K562 (cell line): ENCODE data around the gene ADCY1. TPM values are rescaled to one million over a fixed set of nuclear protein-coding genes. Genes with fewer than 3 reads are reported as not detected.

ENCODE experiments used
- ATAC-seq: fragments of 200-7000 bp; cut with Tn5 transposase; 3 replicates; pipeline ENCODE4 v1.9.1; 2020; ENCODE audit warnings: moderate library complexity
- BruUV-seq: library from RNA; stranded (reverse); fragments of 400-500 nt; replicated peaks from 2 replicates; lab custom pipeline; 2021; lab: Mats Ljungman, UMichigan
- CTCF ChIA-PET: fragments of 300-600 bp; formaldehyde crosslinking; extraction: SDS; loops from one replicate; lab custom pipeline; 2021; ENCODE audit warnings: low intra/inter-chr PET ratio; lab: Yijun Ruan, JAX
- POLR2A ChIA-PET: fragments of 300-600, 350-650 bp; sonication (Branson Sonifier 250); formaldehyde crosslinking; extraction: SDS; loops from one replicate; lab custom pipeline; 2021; ENCODE audit warnings: antibody characterized with exemption, inconsistent platforms; lab: Yijun Ruan, JAX
- DNase-seq, 4 experiments: peaks; one replicate each; pipeline versions ENCODE4 v3.0.0 to v3.0.0-alpha.2; 2011 to 2018; ENCODE audit warnings: low spot score in 3 of 4, mixed read lengths in 3 of 4; ENCODE audit errors: extremely low read depth in 1 of 4
- FAIRE-seq: peaks from 2 replicates; lab custom pipeline; 2011; peaks lifted over from hg19 to GRCh38; lab: Jason Lieb, UNC
- H2AFZ ChIP-seq: 2 replicates; pipeline ENCODE4 v1.6.0; 2011; ENCODE audit warnings: low read depth, low read length, control low read depth, inconsistent platforms
- H3K27ac ChIP-seq: fragments of 200-600 bp; 3 replicates; pipeline ENCODE4 v1.8.0; 2011; ENCODE audit warnings: low read depth, mild to moderate bottlenecking, control low read depth, inconsistent platforms, low read length, moderate library complexity, mixed read lengths; ENCODE audit errors: extremely low read depth
- H3K27me3 ChIP-seq, 2 experiments: fragments of 300-600 bp in 1 of 2; 2 replicates in 1 of 2; 3 replicates in 1 of 2; pipeline versions ENCODE4 v1.6.0 to v1.8.0; 2011; ENCODE audit warnings: inconsistent platforms in 2 of 2, low read length in 2 of 2, mild to moderate bottlenecking in 1 of 2, mixed read lengths in 1 of 2, moderate library complexity in 1 of 2; ENCODE audit not compliant: control insufficient read depth in 2 of 2, insufficient read depth in 2 of 2
- H3K36me3 ChIP-seq: fragments of 300-600 bp; 3 replicates; pipeline ENCODE4 v1.8.0; 2011; ENCODE audit warnings: mild to moderate bottlenecking, low read length, inconsistent platforms; ENCODE audit not compliant: control insufficient read depth, insufficient read depth
- H3K4me1 ChIP-seq, 2 experiments: fragments of 200-600 bp in 1 of 2; replicated peaks in 1 of 2; 2 replicates in 1 of 2; 3 replicates in 1 of 2; pipeline versions ENCODE4 v1.5.1 to v1.8.0; 2011; ENCODE audit warnings: inconsistent platforms in 2 of 2, low read length in 2 of 2, mild to moderate bottlenecking in 1 of 2, mixed read lengths in 1 of 2, moderate library complexity in 1 of 2; ENCODE audit not compliant: control insufficient read depth in 2 of 2, insufficient read depth in 2 of 2
- H3K4me2 ChIP-seq: 2 replicates; pipeline ENCODE4 v1.6.1; 2011; ENCODE audit warnings: low read length, control low read depth, inconsistent platforms, mixed read lengths; ENCODE audit not compliant: insufficient read depth
- H3K4me3 ChIP-seq: fragments of 200-600 bp; sonication (generic), shearing (Covaris generic); 2 replicates; pipeline ENCODE4 v1.5.1; 2016; ENCODE audit warnings: control low read depth, inconsistent platforms
- H3K79me2 ChIP-seq: fragments of 200-600 bp; 3 replicates; pipeline ENCODE4 v1.8.0; 2011; ENCODE audit warnings: low read length, inconsistent platforms; ENCODE audit not compliant: control insufficient read depth, insufficient read depth
- H3K9ac ChIP-seq, 2 experiments: 2 replicates each; pipeline versions ENCODE4 v1.6.0 to v1.6.1; 2011; ENCODE audit warnings: low read depth in 2 of 2, low read length in 2 of 2, control low read depth in 1 of 2, inconsistent platforms in 1 of 2, mild to moderate bottlenecking in 1 of 2, mixed read lengths in 1 of 2; ENCODE audit not compliant: insufficient read depth in 1 of 2
- H3K9me1 ChIP-seq: one replicate; pipeline ENCODE4 v1.6.0; 2011; ENCODE audit warnings: inconsistent platforms, mild to moderate bottlenecking, low read length, moderate library complexity; ENCODE audit not compliant: control insufficient read depth, insufficient read depth
- H3K9me3 ChIP-seq: replicated peaks from 2 replicates; pipeline ENCODE4 v1.5.1; 2011; ENCODE audit warnings: low read depth, low read length, inconsistent platforms; ENCODE audit not compliant: control insufficient read depth, insufficient read depth
- H4K20me1 ChIP-seq: replicated peaks from 2 replicates; pipeline ENCODE4 v1.6.1; 2011; ENCODE audit warnings: low read length, inconsistent platforms, mixed read lengths; ENCODE audit not compliant: control insufficient read depth, insufficient read depth
- ATF3 ChIP-seq, 2 experiments: fragments of 450-650 bp in 1 of 2; sonication (generic) in 1 of 2; formaldehyde crosslinking in 1 of 2; IDR thresholded peaks in 1 of 2; conservative IDR thresholded peaks in 1 of 2; 2 replicates each; pipeline versions ENCODE4 v1.6.1 to v1.8.1; 2016 to 2023; ENCODE audit warnings: mild to moderate bottlenecking in 2 of 2, moderate library complexity in 2 of 2, inconsistent platforms in 1 of 2, missing genetic modification reagents in 1 of 2
- FOXJ3 ChIP-seq: sonication (generic); formaldehyde crosslinking; IDR thresholded peaks from 2 replicates; pipeline ENCODE4 v1.4.0; 2020; ENCODE audit warnings: mild to moderate bottlenecking, missing genetic modification reagents
- HNRNPH1 ChIP-seq: fragments of 200-400 bp; formaldehyde crosslinking; optimal IDR thresholded peaks from 2 replicates; pipeline ENCODE3; 2017; ENCODE audit warnings: low read depth, mild to moderate bottlenecking, low read length, moderate library complexity
- NFXL1 ChIP-seq: fragments of 450-650 bp; formaldehyde crosslinking; IDR thresholded peaks from 2 replicates; pipeline ENCODE4 v1.4.0; 2021; ENCODE audit warnings: mild to moderate bottlenecking
- PTBP1 ChIP-seq: fragments of 200-400 bp; formaldehyde crosslinking; IDR thresholded peaks from 2 replicates; pipeline ENCODE4 v1.6.1; 2017; ENCODE audit warnings: low read depth, low read length
- SRSF9 ChIP-seq: fragments of 200-400 bp; formaldehyde crosslinking; IDR thresholded peaks from 2 replicates; pipeline ENCODE4 v1.6.1; 2017; ENCODE audit warnings: low read depth, low read length, borderline replicate concordance
- ZEB2 ChIP-seq: fragments of 450-650 bp; IDR thresholded peaks from 2 replicates; pipeline ENCODE4 v1.6.1; 2016
- ZNF12 ChIP-seq: sonication (generic); formaldehyde crosslinking; IDR thresholded peaks from 2 replicates; pipeline ENCODE4 v1.4.0; 2020; ENCODE audit warnings: mild to moderate bottlenecking, missing genetic modification reagents
- ZNF133 ChIP-seq: fragments of 250-450 bp; sonication (Bioruptor Pico); IDR thresholded peaks from 2 replicates; pipeline ENCODE4 v1.4.0; 2020; ENCODE audit warnings: mild to moderate bottlenecking
- ZNF398 ChIP-seq: fragments of 250-450 bp; sonication (Bioruptor Pico); IDR thresholded peaks from 2 replicates; pipeline ENCODE4 v1.8.0; 2021; ENCODE audit warnings: moderate library complexity, mild to moderate bottlenecking, inconsistent platforms
- ZNF408 ChIP-seq: fragments of 250-450 bp; sonication (Bioruptor Pico); IDR thresholded peaks from 2 replicates; pipeline ENCODE4 v1.4.0; 2020; ENCODE audit warnings: low read depth, mild to moderate bottlenecking, moderate library complexity
- ZNF717 ChIP-seq: fragments of 250-450 bp; sonication (Bioruptor Pico); IDR thresholded peaks from 2 replicates; pipeline ENCODE4 v1.5.0; 2021
- WGBS: fragments of 100-300 bp; shearing (Covaris generic); methylation state at CpG from one replicate; pipeline ENCODE4 v1.1.6; 2016; ENCODE audit warnings: low coverage, mixed read lengths; ENCODE audit not compliant: insufficient coverage; ENCODE audit errors: missing lambda C conversion rate; 5-methylcytosine and 5-hydroxymethylcytosine counted together
- in situ Hi-C: fragments of 300-500 bp; cut with MboI; formaldehyde crosslinking; loops from 4 replicates; pipeline ENCODE4 v1.15.0; 2018; ENCODE audit warnings: inconsistent platforms, mixed read lengths
- intact Hi-C: fragments of 100-400 bp; cut with micrococcal nuclease; formaldehyde crosslinking; loops from 2 replicates; pipeline ENCODE4 v1.14.2; 2022
- polyA plus RNA-seq, 8 experiments: library from polyadenylated mRNA; depleted of rRNA in 4 of 8; stranded (reverse) in 5 of 8; unstranded in 3 of 8; fragments of >200 nt; fragmentation: Nextera tagmentation in 2 of 8; fragmentation: Illumina TruSeq in 1 of 8; extraction: Ambion mirVana in 2 of 8; extraction: Trizol in 1 of 8; gene quantifications; 2 replicates each; pipeline versions ENCODE4 v1.2.1 to v1.2.3, GENCODE V29; 2011 to 2014; ENCODE audit warnings: inconsistent platforms in 1 of 8, missing spikeins in 1 of 8
- total RNA-seq, 7 experiments: library from RNA; depleted of rRNA in 6 of 7; stranded (reverse); fragments of >200 nt in 6 of 7; fragmentation: Illumina TruSeq in 2 of 7; extraction: Trizol in 2 of 7; gene quantifications; 2 replicates each; pipeline versions ENCODE4 v1.2.1 to v1.2.3, GENCODE V29; 2011 to 2021; ENCODE audit warnings: low replicate concordance in 1 of 7

The ADCY1 gene
- total and polyA plus RNA-seq, 9 of the 15 experiments (the other 6 are each of a cell fraction or from before 2014, with no cell fraction given) = under 0.01 to 0.18 (median 0.10) TPM; not detected in 4

- TF ChIP-seq NFXL1 (CRISPR knock-in tag) = no peak
- no peak for TF ChIP-seq ATF3 (IDR thresholded peaks at IDR 0.05)
- TF ChIP-seq ATF3 (CRISPR knock-in tag; conservative IDR thresholded peaks at IDR 0.05) = no peak
- no peak for TF ChIP-seq HNRNPH1
- no peak for TF ChIP-seq ZNF408 (CRISPR knock-in tag)
- no peak for TF ChIP-seq ZNF133 (CRISPR knock-in tag)
- TF ChIP-seq FOXJ3 (CRISPR knock-in tag) = no peak
- no peak for TF ChIP-seq ZNF398
Observed at GRCh38 chr7:45638916-45639315, 64.7 kb downstream of the ADCY1 start (continued).

- DNase-seq (no peak), FAIRE-seq (no peak), ATAC-seq (no peak)
- Histone ChIP-seq H3K4me2 (no peak overlapping the region), H3K4me3 (no peak overlapping the region), H3K79me2 (no peaks in the 10 kb centered on the region), H4K20me1 (no peaks in the 10 kb centered on the region), H3K27me3 (peaks cover 2 to 9% of the 10 kb centered on the region in 2 experiments; a peak in 1 of 5 replicates), H3K9ac (no peak overlapping the region), H3K27ac (no peak overlapping the region), H3K36me3 (no peaks in the 10 kb centered on the region), H3K4me1 (no peaks in the 10 kb centered on the region), H3K9me1 (no peaks in the 10 kb centered on the region), H3K9me3 (no peaks in the 10 kb centered on the region), H2AFZ (no peak overlapping the region)
- POLR2A ChIA-PET = interaction anchor here (0.6 kb wide), 1 partner anchor 255 kb away, joined by 4 read pairs; no protein-coding TSS in a partner anchor
- in situ Hi-C loops (no loop called here), intact Hi-C loops (no loop called here)
- no TSS peak for BruUV-seq
- CTCF ChIA-PET = no interaction called here
- 0% methylated on average over 1 of the region's 1 CpG for WGBS
- TF ChIP-seq ZEB2 = no peak
- no peak for TF ChIP-seq PTBP1
- TF ChIP-seq ZNF717 = no peak
- TF ChIP-seq SRSF9 = no peak
- no peak for TF ChIP-seq ZNF12 (CRISPR knock-in tag)
Observed at GRCh38 chr7:45642044-45642443, 67.9 kb downstream of the ADCY1 start.
